Measurements from ENCODE around the gene PIK3R5. TPM values are rescaled to one million over a fixed set of nuclear protein-coding genes. Genes with fewer than 3 reads are reported as not detected.
"Not testable (repeated sequence)": the region's sequence is repeated elsewhere in the genome, so short reads cannot be mapped to it uniquely, and the experiment has no call there.

Gene PIK3R5
- total RNA-seq, 1 donor from 2014 or later: 15.1 TPM

GRCh38 chr17:8871081-8871581 lies 94.4 kb downstream of the PIK3R5 start:
- ATAC-seq (no peak), DNase-seq (ENCODE audit: low spot score) (peak; percentile 14)
- intact Hi-C loops (cut with DNase I): no loop called here

GRCh38 chr17:8870406-8871040 lies 95.0 kb downstream of the PIK3R5 start:
- no peak for ATAC-seq
- intact Hi-C loops (cut with DNase I): no loop called here
- peak; percentile 21 for DNase-seq (ENCODE audit: low spot score)

- peak; percentile 38 for DNase-seq (ENCODE audit: low spot score)
- intact Hi-C loops (cut with DNase I): no loop called here
Measured at GRCh38 chr17:8869114-8869815, 96.2 kb downstream of the PIK3R5 start.

DNA sequence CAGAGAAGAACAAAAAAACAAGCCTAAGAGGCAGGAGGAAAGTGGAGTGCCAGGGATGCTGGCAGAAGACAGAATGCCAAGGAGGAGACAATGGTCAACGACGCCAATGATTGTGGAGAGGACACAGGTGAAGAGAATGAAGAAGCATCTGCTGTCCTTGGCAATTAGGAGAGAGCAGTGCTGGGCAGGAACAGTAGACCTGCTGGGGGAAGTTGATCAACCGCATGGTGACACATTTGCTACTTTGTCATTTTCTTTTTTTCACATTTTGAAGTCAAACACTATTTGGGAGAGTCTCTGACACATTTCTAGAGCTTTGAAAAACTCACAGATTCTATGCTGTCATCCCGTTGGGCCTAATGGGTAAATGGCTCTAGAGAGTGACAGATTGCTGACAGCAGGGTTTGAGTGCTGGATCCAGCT lies 97.0 kb downstream of the PIK3R5 start:
- DNase-seq (ENCODE audit: low spot score) (peak; percentile 14), ATAC-seq (no peak)
- intact Hi-C loops (cut with DNase I): no loop called here

More at GRCh38 chr17:8869114-8869815, 96.2 kb downstream of the PIK3R5 start:
- ATAC-seq: no peak

DNA sequence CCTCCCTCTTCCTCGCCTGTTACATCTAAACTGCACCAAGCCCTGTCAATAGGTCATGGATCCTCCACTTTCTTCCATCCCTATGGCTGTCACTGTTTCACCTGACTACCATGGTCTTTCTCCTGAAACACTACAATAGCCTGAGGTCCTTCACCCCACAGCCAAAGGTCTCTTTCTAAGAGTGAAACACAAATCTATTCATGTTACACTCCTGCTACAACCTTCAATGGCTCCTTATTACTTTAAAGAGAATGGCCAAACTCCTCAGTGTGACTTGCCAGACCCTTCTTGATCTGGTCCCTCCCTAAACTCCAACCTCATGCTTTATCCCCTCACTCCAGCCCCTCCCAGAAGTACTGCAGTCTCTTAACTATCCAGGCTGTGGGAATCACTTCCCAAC lies 97.4 kb downstream of the PIK3R5 start:
- DNase-seq (ENCODE audit: low spot score) (no peak), ATAC-seq (no peak)
- intact Hi-C loops (cut with DNase I): no loop called here

- intact Hi-C loops (cut with DNase I): no loop called here
- ATAC-seq (peak; percentile 50), DNase-seq (ENCODE audit: low spot score) (peak; percentile 43)
Measured at GRCh38 chr17:8867361-8867981, 98.0 kb downstream of the PIK3R5 start, which contains the start of gene PIK3R6. Gene PIK3R6, minus strand, starts transcription at chr17:8867674. Its CDS starts 17,880 bp downstream, at chr17:8849794.

DNA sequence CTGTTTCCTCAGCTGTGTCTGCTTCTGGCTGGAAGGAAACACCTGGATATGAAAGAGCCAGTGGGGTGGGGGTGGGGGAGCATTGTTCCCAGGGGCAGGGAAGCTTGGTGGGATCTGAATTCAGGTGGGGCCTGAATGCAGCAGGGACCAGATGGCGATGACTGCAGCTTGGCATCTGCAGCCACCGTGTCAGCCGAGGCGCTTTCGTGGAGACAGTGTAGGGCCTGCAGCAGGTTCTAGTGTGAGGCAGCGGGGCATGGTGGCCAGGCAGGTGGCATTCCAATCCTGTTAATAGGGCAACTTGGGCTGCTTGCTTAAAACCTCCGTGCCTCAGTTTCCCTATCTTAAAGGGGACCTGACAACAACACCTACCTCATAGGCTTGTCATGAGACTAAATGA lies 99.7 kb downstream of the PIK3R5 start:
- intact Hi-C loops (cut with DNase I): no loop called here

GRCh38 chr17:8865385-8865784 lies 100.1 kb downstream of the PIK3R5 start:
- intact Hi-C loops (cut with DNase I): no loop called here
- ATAC-seq (no peak), DNase-seq (ENCODE audit: low spot score) (no peak)

More for the DNA sequence above, 99.7 kb downstream of the PIK3R5 start:
- DNase-seq (ENCODE audit: low spot score): peak; percentile 52
- ATAC-seq: no peak

DNA sequence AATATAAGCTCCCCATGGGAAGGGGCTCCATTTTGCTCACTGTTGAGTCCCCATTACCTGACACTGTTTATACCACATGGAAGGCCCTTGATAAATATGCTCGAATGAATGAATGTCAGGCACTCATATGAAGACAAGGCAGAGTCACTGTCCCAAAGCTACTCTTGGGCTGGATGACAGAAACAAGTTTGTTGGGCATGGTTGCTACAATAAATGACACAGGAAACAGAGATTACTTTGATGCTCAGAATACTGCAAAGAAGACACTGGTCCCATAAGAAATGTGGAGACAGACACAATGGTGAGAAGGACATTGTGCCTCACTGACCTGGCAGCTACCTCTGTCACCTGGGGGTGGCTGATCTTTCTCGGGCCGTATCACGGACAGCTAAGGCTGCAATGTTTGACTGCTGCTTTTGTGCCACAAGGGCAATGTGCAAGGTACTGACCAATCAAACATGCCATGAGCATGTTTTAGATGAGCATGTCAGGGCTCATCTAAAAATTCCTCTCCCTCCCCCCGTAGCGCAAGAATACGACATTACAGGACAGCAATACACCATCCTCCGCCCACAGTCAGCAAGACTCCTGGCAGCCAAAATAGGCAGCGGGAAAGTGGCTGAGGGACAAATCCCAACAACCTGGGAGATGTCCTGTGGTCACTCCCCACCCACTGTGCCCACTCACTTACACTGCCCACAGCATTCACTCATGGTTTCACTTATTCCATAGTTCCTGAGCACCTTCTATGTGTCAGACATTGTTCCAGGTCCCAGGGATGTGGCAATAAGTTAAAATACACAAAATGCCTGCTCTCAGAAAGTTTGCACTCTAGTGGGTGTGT lies 103.1 kb downstream of the PIK3R5 start:
- peak; percentile 38 for DNase-seq (ENCODE audit: low spot score)
- intact Hi-C loops (cut with DNase I): loop anchor here (5.0 kb wide), 1 partner anchor 1080 kb away; no protein-coding TSS in a partner anchor
- no peak for ATAC-seq

- intact Hi-C loops (cut with DNase I): loop anchor here (5.0 kb wide), 1 partner anchor 1081 kb away; no protein-coding TSS in a partner anchor
- DNase-seq (ENCODE audit: low spot score): peak; percentile 14
Measured at GRCh38 chr17:8861495-8862181, 103.9 kb downstream of the PIK3R5 start.

DNA sequence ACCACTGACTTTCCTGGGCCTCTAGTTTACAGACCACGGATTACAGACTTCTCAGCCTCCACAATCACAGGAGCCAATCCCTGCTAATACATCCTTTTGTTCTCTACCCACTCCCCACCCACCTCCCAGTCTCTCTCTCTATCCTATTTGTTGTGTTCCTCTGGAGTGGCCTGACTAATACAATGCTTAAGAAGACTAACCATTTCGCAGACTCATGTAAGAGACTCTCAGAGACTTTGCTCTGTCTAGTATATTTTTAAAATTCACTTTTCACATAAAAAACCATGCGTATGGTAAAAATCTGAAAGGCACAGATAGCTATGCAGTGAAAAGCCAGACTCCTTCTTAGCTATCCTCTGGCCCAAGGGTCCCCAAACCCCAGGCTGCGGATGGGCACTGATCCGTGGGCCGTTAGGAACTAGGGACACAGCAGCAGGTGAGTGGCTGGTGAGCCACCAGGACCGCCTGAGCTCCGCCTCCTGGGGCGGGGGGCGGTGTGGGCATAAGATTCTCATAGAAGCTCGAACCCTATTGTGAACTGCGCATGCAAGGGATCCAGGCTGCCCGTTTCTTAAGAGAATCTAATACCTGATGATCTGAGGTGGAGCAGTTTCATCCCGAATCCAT lies 105.6 kb downstream of the PIK3R5 start:
- ATAC-seq: no peak
- DNase-seq (ENCODE audit: low spot score): peak; percentile 47
- intact Hi-C loops (cut with DNase I): loop anchor here (5.0 kb wide), 2 partner anchors 1058 to 1082 kb away; no protein-coding TSS in a partner anchor

More at GRCh38 chr17:8861495-8862181, 103.9 kb downstream of the PIK3R5 start:
- no peak for ATAC-seq

DNA sequence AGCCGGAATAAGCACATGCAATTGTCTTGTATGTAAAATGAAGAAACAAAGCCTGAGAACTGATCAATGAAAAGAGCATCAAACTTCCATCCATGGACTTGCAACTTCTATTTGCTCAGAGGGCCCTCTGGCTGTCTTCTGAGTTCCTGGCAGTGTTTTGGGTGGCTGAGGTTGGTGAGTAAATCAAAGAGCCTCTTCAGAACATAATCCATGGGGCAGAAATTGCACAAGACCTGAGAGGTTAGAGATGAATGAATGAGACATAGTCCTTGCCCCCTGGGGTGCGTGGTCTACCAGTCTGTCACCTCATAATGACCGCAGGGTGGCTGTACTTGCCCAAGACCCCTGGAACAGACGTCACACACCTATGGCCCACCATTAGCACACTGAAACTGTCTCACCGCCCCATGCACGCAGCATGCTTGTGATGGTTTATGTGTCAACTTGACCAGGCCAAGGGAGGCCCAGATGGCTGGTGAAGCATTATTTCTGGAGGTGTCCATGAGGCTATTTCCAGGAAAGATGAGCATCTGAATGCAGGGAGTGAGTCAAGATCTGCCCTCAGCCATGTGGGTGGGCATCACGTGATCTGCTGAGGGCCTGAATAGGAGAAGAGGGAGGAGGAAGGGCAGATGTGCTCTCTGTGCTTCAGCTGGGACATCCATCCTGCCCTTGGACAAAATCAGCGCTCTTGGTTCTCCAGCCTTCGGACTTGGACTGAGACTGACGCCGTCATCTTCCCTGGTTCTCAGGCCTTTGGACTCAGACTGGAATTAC lies 106.3 kb downstream of the PIK3R5 start:
- ATAC-seq (peak; percentile 88), DNase-seq (ENCODE audit: low spot score) (peak; percentile 71)
- intact Hi-C loops (cut with DNase I): loop anchor here (5.0 kb wide), 1 partner anchor 1057 kb away; no protein-coding TSS in a partner anchor

- intact Hi-C loops (cut with DNase I): loop anchor here (5.0 kb wide), 1 partner anchor 1056 kb away; no protein-coding TSS in a partner anchor
- ATAC-seq (peak; percentile 60), DNase-seq (ENCODE audit: low spot score) (peak; percentile 66)
Measured at GRCh38 chr17:8857919-8858318, 107.6 kb downstream of the PIK3R5 start.

- intact Hi-C loops (cut with DNase I): loop anchor here (5.0 kb wide), 1 partner anchor 1055 kb away; no protein-coding TSS in a partner anchor
- DNase-seq (ENCODE audit: low spot score) (peak; percentile 27), ATAC-seq (no peak)
Measured at GRCh38 chr17:8856869-8857575, 108.5 kb downstream of the PIK3R5 start.

GRCh38 chr17:8856205-8856603 lies 109.3 kb downstream of the PIK3R5 start:
- DNase-seq (ENCODE audit: low spot score): peak; percentile 12
- not testable (repeated sequence) for ATAC-seq
- intact Hi-C loops (cut with DNase I): loop anchor here (5.0 kb wide), 1 partner anchor 1054 kb away; no protein-coding TSS in a partner anchor
